ENCODE measurements around the gene KLF7.

DNA sequence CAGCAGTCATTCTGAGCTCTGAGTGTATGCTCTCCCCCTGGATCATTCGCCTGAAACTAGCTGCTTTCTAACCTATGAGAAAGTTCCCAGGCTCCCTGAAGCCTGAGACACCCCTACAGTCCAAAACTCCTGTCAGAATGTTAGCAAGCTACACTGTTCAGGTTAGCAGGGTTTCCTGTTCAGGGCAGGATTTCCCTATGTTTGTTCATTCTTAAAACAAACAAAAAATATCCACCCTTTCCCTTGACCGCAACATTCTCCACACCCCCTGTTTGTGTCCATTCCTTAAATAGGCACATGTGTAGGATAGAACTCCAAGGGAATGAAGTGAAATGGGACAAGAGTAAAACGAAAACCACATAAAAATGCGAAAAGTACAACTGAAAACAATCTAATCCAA, 83.1 kb downstream of the KLF7 start:
- TF ChIP-seq, protein P1, sequence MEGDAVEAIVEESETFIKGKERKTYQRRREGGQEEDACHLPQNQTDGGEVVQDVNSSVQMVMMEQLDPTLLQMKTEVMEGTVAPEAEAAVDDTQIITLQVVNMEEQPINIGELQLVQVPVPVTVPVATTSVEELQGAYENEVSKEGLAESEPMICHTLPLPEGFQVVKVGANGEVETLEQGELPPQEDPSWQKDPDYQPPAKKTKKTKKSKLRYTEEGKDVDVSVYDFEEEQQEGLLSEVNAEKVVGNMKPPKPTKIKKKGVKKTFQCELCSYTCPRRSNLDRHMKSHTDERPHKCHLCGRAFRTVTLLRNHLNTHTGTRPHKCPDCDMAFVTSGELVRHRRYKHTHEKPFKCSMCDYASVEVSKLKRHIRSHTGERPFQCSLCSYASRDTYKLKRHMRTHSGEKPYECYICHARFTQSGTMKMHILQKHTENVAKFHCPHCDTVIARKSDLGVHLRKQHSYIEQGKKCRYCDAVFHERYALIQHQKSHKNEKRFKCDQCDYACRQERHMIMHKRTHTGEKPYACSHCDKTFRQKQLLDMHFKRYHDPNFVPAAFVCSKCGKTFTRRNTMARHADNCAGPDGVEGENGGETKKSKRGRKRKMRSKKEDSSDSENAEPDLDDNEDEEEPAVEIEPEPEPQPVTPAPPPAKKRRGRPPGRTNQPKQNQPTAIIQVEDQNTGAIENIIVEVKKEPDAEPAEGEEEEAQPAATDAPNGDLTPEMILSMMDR (conservative IDR thresholded peaks at IDR 0.05 in 1 of 2, IDR thresholded peaks at IDR 0.05 in 1 of 2; ENCODE audit: low read depth in 1 of 2, low read length in 2 of 2): no peak
- TF ChIP-seq EZH2 (IDR thresholded peaks at IDR 0.05; ENCODE audit: low read length, missing control alignments): no peak

Measured in fibroblast of lung (primary cell).